SKM-1 (cell line): ENCODE measurements around the gene TTLL8.

Source experiments
- DNase-seq: peaks from one replicate; lab custom pipeline; 2025; ENCODE audit not compliant: unreplicated experiment; lab: John Stamatoyannopoulos, UW

TTLL8 gene

DNA sequence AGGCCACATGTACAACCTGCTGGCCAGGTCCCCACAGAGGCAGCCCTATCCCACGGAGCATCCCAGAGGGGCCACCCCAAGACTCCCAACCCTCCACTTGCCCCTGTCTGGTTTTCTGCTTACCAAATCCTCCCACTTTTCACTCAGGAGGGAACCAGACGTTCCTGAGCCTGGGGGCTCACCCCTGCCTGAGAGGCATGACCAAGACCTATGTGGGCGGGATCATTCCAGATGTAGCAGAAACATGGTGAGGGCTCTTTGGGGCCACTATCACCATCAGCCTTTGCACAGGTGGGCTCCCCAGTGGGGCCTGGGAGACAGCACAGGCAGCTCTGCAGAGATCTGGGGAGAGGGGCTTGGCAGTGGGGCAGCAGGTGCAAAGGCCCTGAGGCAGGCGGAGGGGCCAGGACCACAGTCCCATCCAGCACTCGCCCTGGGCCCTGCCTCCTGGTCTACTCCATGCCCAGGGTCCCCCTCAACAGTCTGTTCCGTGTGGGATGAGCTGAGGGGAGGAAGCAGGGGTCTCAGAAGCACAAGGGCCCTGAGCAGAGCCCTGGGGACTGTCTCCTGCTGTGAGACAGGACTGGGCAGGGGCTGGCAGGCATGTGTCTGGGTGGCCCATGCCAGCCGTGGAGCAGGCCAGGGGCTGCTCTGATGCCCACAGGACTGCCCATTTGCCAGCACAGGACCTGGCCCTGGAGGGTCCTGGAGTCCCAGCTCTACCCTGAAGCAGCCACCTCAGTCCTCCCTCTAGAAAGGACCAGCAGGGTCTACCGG, 88.2 kb downstream of the TTLL8 start:
- no peak for DNase-seq

- no peak for DNase-seq
These were observed 89.1 kb downstream of the TTLL8 start for GRCh38 chr22:49968831-49969661.
